HG03196 (cell line): ENCODE measurements around the gene MRPL12.

ENCODE experiments used
- ATAC-seq: cut with Tn5 transposase; IDR thresholded peaks from one replicate; pipeline ENCODE4 v1.9.1; 2021; ENCODE audit not compliant: unreplicated experiment

MRPL12 gene

GRCh38 chr17:81715107-81715871, 12.1 kb downstream of the MRPL12 start:
- no peak for ATAC-seq

- ATAC-seq = no peak
These were observed 12.9 kb downstream of the MRPL12 start for GRCh38 chr17:81715872-81716673.

- no peak for ATAC-seq
These were observed 13.5 kb downstream of the MRPL12 start for GRCh38 chr17:81716674-81716996.

- ATAC-seq = no peak
These were observed 14.0 kb downstream of the MRPL12 start for GRCh38 chr17:81717049-81717765.

- no peak for ATAC-seq
These were observed 14.6 kb downstream of the MRPL12 start for GRCh38 chr17:81717766-81718089.

- ATAC-seq = no peak
These were observed 16.5 kb downstream of the MRPL12 start for GRCh38 chr17:81719410-81720266.

- ATAC-seq = no peak
These were observed 17.3 kb downstream of the MRPL12 start for GRCh38 chr17:81720267-81721071.

- ATAC-seq = no peak
These were observed 19.3 kb downstream of the MRPL12 start for GRCh38 chr17:81722184-81723120.

- ATAC-seq = no peak
These were observed 20.6 kb downstream of the MRPL12 start for GRCh38 chr17:81723651-81724209.

GRCh38 chr17:81725439-81725838, 22.3 kb downstream of the MRPL12 start:
- ATAC-seq = no peak

- no peak for ATAC-seq
These were observed 22.8 kb downstream of the MRPL12 start for GRCh38 chr17:81726004-81726403.

GRCh38 chr17:81727324-81728031, 24.3 kb downstream of the MRPL12 start:
- no peak for ATAC-seq

- no peak for ATAC-seq
These were observed 30.6 kb downstream of the MRPL12 start for GRCh38 chr17:81733507-81734404.

GRCh38 chr17:81734405-81735263, 31.5 kb downstream of the MRPL12 start:
- ATAC-seq = no peak

- no peak for ATAC-seq
These were observed 32.3 kb downstream of the MRPL12 start for GRCh38 chr17:81735264-81736102.
